Dermis microvascular lymphatic vessel endothelial cell (primary cell): ENCODE measurements around the gene ETFA. TPM values are rescaled to one million over a fixed set of nuclear protein-coding genes. Genes with fewer than 3 reads are reported as not detected.

Experiments
- DNase-seq, 2 donors: peaks; one replicate each; pipeline versions ENCODE4 v3.0.0 to v3.0.0-alpha.2; 2010; ENCODE audit warnings: low read depth in 2 of 2
- total RNA-seq: library from RNA; depleted of rRNA; stranded (reverse); fragments of >200 nt; gene quantifications from 2 replicates; pipeline ENCODE4 v1.2.1, GENCODE V29; 2014

The ETFA gene
- total RNA-seq, 1 donor from 2014 or later, result 163 TPM

GRCh38 chr15:76221085-76221767, 90.0 kb downstream of the ETFA start:
- no peak for DNase-seq

- no peak for DNase-seq
Measured at GRCh38 chr15:76217882-76218217, 93.4 kb downstream of the ETFA start.

GRCh38 chr15:76217029-76217881, 94.0 kb downstream of the ETFA start:
- DNase-seq, result peak in 1 of 2 donors; percentile 29

GRCh38 chr15:76215634-76216033, 95.6 kb downstream of the ETFA start:
- no peak for DNase-seq

- DNase-seq, result no peak
Measured at GRCh38 chr15:76209942-76210341, 101.3 kb downstream of the ETFA start.

- DNase-seq, result no peak
Measured at GRCh38 chr15:76209523-76209922, 101.7 kb downstream of the ETFA start.

GRCh38 chr15:76208786-76209424, 102.4 kb downstream of the ETFA start:
- DNase-seq, result peak in 1 of 2 donors; percentile 42

GRCh38 chr15:76208084-76208785, 103.0 kb downstream of the ETFA start:
- no peak for DNase-seq

- peak; percentile 63 to 88 for DNase-seq
Measured at GRCh38 chr15:76206325-76206976, 104.8 kb downstream of the ETFA start.

- DNase-seq, result no peak
Measured at GRCh38 chr15:76204916-76205460, 106.3 kb downstream of the ETFA start.

- DNase-seq, result no peak
Measured at GRCh38 chr15:76204109-76204845, 107.0 kb downstream of the ETFA start.

- no peak for DNase-seq
Measured at GRCh38 chr15:76203346-76204108, 107.7 kb downstream of the ETFA start.

- no peak for DNase-seq
Measured at GRCh38 chr15:76201536-76202255, 109.6 kb downstream of the ETFA start.

GRCh38 chr15:76200641-76201105, 110.6 kb downstream of the ETFA start:
- DNase-seq, result no peak

GRCh38 chr15:76200083-76200465, 111.2 kb downstream of the ETFA start:
- no peak for DNase-seq

GRCh38 chr15:76199106-76200082, 111.9 kb downstream of the ETFA start:
- peak in 1 of 2 donors; percentile 76 for DNase-seq

GRCh38 chr15:76198456-76199105, 112.7 kb downstream of the ETFA start:
- no peak for DNase-seq
